Endothelial cell of umbilical vein (primary cell): ENCODE measurements around the gene LMNA.

ENCODE experiments used
- CTCF ChIP-seq, 2 donors: IDR thresholded peaks; 1 replicate in 1 of 2; 2 replicates in 1 of 2; pipeline ENCODE4 v1.5.1; 2011; ENCODE audit warnings: low read length in 2 of 2, mild to moderate bottlenecking in 2 of 2, moderate library complexity in 2 of 2, control low read depth in 1 of 2, inconsistent platforms in 1 of 2, low read depth in 1 of 2; ENCODE audit not compliant: insufficient read depth in 1 of 2; ENCODE audit errors: extremely low read depth in 1 of 2
- EZH2 ChIP-seq: IDR thresholded peaks from 2 replicates; pipeline ENCODE4 v1.6.1; 2012; ENCODE audit warnings: borderline replicate concordance, low read depth, mild to moderate bottlenecking, moderate library complexity, low read length, inconsistent platforms; ENCODE audit not compliant: severe bottlenecking
- FOS ChIP-seq: IDR thresholded peaks from 2 replicates; pipeline ENCODE4 v1.6.1; 2011; ENCODE audit warnings: mild to moderate bottlenecking, low read length, moderate library complexity, borderline replicate concordance; ENCODE audit not compliant: insufficient read depth
- GATA2 ChIP-seq: IDR thresholded peaks from 2 replicates; pipeline ENCODE4 v1.7.0; 2011; ENCODE audit warnings: low read depth, mild to moderate bottlenecking, moderate library complexity, mixed read lengths, low read length; ENCODE audit not compliant: insufficient read length, insufficient read depth
- JUN ChIP-seq: IDR thresholded peaks from 2 replicates; pipeline ENCODE4 v1.6.1; 2011; ENCODE audit warnings: borderline replicate concordance, low read depth; ENCODE audit not compliant: insufficient read length, insufficient read depth
- MAX ChIP-seq: IDR thresholded peaks from 2 replicates; pipeline ENCODE4 v1.6.1; 2011; ENCODE audit not compliant: insufficient read depth, insufficient read length
- MYC ChIP-seq: IDR thresholded peaks from one replicate; pipeline ENCODE4 v1.6.1; 2011; ENCODE audit warnings: mild to moderate bottlenecking, low read depth, low read length
- POLR2A ChIP-seq: IDR thresholded peaks from 2 replicates; pipeline ENCODE4 v1.6.1; 2012; ENCODE audit warnings: low read depth, mild to moderate bottlenecking, control low read depth, low read length
- POLR2AphosphoS5 ChIP-seq: IDR thresholded peaks from 2 replicates; pipeline ENCODE4 v1.6.1; 2012; ENCODE audit warnings: low read depth, mild to moderate bottlenecking, control low read depth, low read length, moderate library complexity; ENCODE audit not compliant: insufficient read depth

- TF ChIP-seq CTCF (IDR thresholded peaks at IDR 0.05; ENCODE audit: extremely low read depth in 1 of 2, insufficient read depth in 1 of 2, low read depth in 1 of 2, low read length in 2 of 2) (no peak), POLR2A (no peak), POLR2AphosphoS5 (no peak), EZH2 (no peak), MAX (no peak), JUN (no peak), FOS (no peak), GATA2 (no peak), MYC (no peak)
Measured at GRCh38 chr1:156153362-156153761, 38.9 kb downstream of the LMNA start, which contains the start of gene SEMA4A.
